Measurements from ENCODE around the gene RGS18.
"Not testable (repeated sequence)": the region's sequence is repeated elsewhere in the genome, so short reads cannot be mapped to it uniquely, and the experiment has no call there.

The RGS18 gene

DNA sequence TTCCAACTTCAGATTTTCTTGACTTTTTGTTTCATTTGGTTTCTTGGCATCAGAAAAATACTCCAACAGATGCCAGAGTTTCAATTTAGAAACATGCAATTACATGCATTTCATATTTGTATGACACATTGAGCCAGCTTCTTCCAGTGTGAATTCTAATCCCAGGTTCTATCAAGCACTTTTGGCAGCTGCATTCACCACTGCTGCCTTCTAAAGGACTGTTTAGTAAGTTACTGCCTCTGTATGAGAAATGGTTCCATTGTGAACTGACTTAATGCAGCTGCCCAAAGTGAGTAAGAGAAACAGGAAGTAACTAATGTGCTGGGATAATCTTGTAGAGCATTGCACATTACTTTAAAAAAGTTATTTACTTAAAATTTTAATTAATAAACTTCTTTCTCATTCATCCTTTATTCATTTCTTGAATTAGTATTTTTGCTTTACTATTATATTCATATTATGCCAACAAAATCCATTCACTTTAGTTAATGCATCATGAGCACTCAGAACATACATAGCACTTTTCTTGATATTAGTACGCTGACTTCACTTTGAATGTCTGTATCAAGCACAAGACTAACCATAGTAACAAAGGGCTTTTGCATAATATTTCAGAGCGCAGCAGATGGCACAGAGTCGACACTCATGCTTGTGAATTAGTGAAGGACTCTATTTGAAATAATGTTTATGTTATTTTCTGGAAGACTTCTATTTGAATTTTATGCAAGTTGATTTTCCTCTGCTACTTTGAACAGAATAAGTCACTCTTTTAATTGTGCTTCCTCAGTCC, 9.8 kb downstream of the RGS18 start:
- no peak for DNase-seq

DNA sequence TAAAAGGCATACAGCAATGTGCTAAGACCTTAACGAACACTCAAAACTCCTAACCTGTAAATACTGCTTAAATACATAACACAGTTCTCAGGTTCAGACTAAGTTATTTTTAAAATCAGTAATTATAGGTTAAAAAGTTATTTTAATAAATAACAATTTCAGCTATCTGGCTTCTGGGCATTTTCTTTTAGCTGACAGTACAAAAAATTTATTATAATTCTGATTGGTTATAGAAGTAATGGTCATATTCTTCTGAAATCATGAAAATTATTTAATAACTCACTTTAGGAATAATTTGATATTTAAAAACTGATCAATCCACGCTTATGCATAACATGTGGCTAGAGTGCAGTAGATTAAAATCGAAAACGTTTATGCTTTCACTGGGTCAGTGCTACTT, 10.7 kb downstream of the RGS18 start:
- no peak for DNase-seq

DNA sequence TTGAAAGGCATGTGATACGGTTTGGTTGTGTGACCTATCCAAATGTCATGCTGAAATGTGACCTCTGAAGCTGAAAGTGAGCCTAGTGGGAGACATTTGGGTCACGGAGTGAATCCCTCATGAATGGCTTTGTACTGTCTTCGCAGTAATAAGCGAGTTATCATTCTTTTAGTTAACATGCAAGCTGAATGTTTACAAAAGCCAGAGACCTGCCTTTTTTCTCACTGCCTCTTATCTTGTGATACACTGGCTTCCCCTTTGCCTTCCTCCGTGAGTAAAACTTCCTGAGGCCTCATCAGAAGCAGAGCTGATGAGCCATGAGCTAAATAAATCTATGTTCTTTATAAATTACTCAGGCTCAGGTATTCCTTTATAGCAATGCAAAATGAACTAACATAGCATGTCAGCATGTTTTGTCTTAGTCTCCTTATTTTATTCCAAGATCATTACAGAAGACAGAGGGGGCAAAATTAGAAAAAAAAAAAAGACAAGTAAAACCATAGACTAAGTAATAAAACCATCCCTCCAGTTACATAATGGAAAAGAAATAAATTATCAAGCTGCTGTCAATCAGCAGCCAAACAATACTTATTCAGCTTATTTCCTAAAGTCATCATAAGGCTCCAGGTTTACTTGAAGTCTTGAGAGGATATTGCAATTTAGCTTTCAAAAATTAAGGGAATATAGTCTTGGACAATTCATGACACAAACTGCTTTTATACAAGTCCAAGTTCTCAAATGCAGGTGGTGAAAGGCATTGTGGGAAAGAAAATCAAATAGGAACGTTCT, 12.1 kb downstream of the RGS18 start:
- DNase-seq: no peak

DNA sequence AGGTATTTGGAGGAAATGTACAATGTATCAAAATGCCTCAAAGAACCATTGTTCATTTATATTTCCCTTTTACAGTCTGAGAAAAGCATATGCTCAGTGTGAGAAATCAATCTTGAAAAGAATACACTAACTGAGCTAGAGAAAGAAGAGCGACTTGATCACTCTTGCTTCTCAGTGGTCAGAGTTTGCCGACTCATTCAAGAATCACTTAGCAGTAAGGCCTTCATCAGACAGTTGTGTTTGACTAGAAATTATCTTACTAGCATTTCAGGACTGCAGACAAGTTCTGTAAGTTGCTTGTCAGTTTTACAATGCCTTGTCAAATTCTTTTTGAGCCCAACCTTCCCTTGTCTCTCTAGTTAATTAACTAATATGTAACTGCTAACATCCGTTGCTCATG, 12.9 kb downstream of the RGS18 start:
- no peak for DNase-seq

DNA sequence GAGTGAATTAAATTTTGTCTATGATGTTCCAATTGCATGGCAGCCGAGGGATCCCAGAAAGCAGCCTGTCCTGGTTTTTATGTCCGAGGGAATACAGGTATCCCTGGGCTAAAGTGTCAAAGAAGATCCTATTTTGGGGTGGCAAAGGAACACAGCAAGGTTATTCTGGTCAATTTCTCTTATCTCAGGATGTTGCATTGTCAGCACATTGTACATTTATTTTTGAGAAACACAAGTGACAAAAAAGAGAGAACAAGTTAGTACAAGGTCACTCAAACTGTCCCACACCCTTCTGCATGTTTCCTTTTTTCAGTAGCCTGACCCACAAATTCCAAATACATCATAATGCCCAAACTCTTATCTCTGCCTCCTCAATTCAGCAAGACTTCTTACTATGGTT, 17.7 kb downstream of the RGS18 start:
- DNase-seq: no peak

DNA sequence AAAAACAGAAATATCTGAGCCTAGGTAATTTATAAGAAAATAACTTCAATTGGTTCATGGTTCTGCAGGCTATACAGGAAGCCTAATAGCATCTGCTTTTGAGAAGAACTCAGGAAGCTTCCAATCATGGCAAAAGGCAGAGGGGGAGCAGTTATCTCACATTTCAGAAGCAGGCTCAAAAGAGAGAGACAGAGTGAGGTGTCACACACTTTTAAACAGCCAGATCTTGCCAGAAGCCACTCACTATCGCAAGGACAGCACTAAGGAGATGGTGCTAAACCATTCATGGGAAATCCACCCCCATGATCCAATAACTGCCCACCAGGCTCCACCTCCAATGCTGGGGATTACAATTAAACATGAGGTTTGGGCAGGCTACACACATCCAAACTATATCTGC, 25.5 kb downstream of the RGS18 start:
- no peak for DNase-seq

DNA sequence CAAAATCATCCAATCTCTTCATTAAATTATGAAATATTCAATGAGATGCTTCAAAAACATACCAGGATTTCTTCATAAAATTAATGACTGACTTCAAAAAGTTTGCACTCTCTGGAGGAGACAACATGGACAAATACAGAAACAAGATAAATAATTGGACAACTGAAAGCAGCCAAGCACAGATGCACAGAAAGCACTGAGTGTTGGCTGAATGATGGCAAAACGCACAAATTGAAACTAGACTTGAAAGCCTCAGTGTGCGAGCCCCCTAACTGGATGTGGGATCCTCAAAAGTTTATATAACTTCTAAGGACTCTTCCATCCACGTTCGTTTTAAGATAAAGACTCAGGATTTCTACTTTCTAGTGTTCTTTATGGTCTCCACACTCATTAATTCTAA, 27.9 kb downstream of the RGS18 start:
- DNase-seq: no peak

- DNase-seq: no peak
Observed at GRCh38 chr1:192190066-192190465, 31.8 kb downstream of the RGS18 start.

DNA sequence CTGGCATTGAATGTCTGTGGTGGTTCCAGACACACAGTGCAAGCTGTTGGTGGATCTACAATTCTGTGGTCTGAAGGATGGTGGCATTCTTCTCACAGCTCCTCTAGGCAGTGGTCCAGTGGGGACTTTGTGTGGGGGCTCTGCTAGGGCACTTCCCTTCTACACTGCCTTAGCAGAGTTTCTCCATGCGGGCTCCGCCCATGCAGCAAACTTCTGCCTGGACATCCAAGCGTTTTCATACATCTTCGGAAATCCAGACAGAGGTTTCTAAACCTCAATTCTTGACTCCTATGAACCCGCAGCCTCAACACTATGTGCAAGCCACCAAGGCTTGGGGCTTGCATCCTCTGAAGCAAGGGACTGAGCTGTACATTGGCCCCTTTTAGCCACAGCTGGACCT, 43.0 kb downstream of the RGS18 start:
- DNase-seq: no peak

DNA sequence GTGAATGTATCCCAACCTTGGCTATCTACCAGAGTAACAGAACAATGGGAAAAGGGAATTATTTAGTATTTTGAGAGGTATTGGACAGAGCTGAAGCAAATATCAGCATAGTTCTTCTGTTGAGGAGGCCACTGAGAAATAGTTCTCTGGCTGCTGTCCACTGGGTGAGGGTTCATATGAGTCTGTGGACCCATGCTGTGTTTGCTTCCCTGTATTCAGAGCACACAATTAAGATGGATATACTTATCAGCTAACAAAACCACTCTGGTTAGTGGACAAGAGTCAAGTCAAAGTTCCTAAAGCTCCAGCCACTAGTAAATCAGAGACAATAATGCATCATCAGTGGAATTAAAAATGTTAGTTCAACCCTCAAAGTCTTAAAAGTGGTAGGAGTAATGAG, 66.1 kb downstream of the RGS18 start:
- DNase-seq: no peak

DNA sequence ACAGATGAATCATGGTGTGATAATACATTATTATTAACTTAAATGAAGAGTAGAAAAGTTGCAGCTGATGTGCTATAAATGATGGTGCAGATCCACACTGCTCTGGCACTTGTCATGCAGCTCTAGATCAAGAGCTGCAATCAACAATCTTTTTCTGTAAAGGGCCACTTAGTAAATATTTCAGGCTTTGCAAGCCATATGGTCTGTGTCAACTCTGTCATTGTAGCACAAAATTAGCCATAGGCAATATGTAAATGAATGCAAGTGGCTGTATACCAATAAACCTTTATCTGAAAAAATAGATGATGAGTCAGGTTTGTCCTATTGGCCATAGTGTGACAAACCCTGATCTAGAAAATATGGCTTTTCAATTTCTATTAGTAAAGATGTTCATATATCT, 66.6 kb downstream of the RGS18 start:
- no peak for DNase-seq

DNA sequence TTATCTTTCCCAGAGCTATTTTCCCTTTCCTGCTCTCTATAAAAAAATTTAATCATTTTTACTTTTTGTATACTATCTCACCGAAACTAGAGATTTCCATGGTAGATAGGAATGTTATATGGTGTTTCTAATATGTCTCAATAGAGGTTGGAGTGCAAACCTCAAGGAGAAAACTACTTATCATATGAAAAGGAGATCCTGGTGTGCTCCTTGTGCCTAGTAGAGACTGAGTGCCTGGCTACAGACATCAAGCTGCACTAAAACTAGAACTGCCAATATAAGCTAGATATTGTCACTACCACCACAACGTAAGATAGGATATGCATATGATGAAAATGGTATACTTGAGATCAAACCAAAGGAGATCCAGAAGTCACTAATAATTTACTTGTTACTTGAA, 67.0 kb downstream of the RGS18 start:
- DNase-seq: no peak

- no peak for DNase-seq
Observed at GRCh38 chr1:192225703-192226102, 67.4 kb downstream of the RGS18 start.

DNA sequence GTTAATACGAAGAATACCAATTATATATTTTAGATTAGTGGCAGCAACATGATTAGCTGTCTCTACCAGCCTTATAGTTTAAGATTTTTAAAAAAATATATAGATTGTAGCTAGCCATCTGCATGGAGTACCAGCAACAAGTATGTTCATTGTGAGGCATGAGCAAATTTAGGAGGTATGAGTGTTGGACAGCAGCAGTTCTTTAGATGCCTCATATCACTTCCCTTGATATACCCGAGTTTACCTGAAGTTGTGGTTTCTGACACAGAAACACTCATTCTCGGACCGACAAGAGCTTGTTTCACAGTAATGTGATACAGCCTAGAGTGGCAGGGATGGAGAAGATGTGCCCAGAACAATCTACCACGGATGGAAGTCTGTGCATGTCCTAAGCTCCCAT, 69.1 kb downstream of the RGS18 start:
- DNase-seq: no peak

GRCh38 chr1:192227980-192228379, 69.7 kb downstream of the RGS18 start:
- not testable (repeated sequence) for DNase-seq

DNA sequence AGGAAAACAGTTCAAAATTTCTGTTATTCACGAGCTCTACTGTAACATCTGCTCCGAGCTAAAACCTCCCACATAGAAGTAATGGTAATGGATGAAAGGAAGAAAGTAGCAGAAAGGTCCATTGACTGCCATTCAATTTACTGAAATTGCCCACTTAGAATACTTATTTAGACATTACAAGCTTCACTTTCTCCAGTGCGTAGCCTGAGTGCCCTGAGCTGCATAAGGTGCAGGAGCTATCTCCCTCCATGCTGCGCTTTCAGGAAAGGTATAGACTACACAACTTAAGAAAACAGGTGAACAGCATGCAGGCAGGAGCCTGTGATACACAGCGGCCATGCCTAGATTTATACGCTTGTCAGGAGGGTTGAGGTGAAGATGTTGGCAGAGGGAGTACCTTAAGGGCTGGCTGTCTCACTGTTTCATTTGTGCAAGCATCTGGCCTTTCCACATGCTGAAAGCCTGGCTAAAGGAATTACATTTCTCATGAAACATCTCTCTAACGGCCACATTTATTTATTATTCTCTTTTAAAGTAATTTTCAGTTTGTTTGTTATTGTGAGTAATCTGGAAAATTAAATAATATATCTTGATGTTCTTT, 74.7 kb downstream of the RGS18 start:
- DNase-seq: no peak

DNA sequence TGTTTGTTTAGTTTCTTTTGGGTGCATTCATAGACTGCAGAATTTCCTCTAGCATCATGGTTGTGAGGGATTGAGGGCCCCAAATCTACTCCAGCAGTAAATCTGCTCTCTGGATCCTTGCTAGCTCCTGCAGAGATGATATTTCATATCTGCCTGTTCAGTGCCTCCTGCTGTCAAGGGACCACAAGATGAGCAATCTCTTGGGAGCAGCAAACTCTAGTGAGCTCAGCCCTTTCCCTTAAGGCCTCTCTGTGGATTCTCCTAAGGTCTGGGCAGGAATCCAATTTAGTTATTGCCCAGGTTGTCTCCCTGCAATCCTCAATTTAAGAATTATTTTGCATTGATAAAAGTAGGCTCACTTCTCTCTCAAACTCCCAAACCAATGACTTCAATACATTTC, 76.9 kb downstream of the RGS18 start:
- DNase-seq: no peak

Measured in activated CD4-positive, alpha-beta T cell treated with anti-CD3 and anti-CD28 coated beads for 48 hours (primary cell).